HCT116 (cell line): Measurements from ENCODE around the gene OR8A1. TPM values are rescaled to one million over a fixed set of nuclear protein-coding genes. Genes with fewer than 3 reads are reported as not detected.

Source experiments
- ATAC-seq: fragments of 200-7000 bp; cut with Tn5 transposase; 2 replicates; pipeline ENCODE4 v1.9.1; 2020; ENCODE audit warnings: mild to moderate bottlenecking, moderate library complexity
- BruUV-seq: library from RNA; stranded (reverse); fragments of 400-500 nt; replicated peaks from 2 replicates; lab custom pipeline; 2021; lab: Mats Ljungman, UMichigan
- CTCF ChIA-PET: fragments of 300-600 bp; sonication (Branson Sonifier 250); formaldehyde crosslinking; loops from one replicate; lab custom pipeline; 2021; ENCODE audit warnings: antibody characterized with exemption; lab: Charles Lee
- POLR2A ChIA-PET: fragments of 300-600, 350-600 bp; sonication (Branson Sonifier 250); formaldehyde crosslinking; loops from one replicate; lab custom pipeline; 2021; ENCODE audit warnings: antibody characterized with exemption; lab: Charles Lee
- RAD21 ChIA-PET, 2 experiments: fragments of 300-600 bp; sonication (Branson Sonifier 250); formaldehyde crosslinking; loops; one replicate each; lab custom pipeline; 2023; ENCODE audit warnings: low total read pairs in 2 of 2; ENCODE audit not compliant: uncharacterized antibody in 2 of 2, unreplicated experiment in 2 of 2, low non-redundant PET in 1 of 2; lab: Charles Lee
- DNase-seq: peaks from one replicate; pipeline ENCODE4 v3.0.0-alpha.2; 2010; ENCODE audit warnings: low read depth, low spot score
- H2AFZ ChIP-seq: fragments of 200-600 bp; shearing (Covaris generic), sonication (generic); 2 replicates; pipeline ENCODE4 v1.6.1; 2017; ENCODE audit warnings: low read depth, mixed run types, mixed read lengths, antibody characterized with exemption, low read length; ENCODE audit not compliant: poor library complexity, severe bottlenecking
- H3K27ac ChIP-seq: 2 replicates; pipeline ENCODE4 v1.5.1; 2012; ENCODE audit warnings: low read depth, low read length
- H3K27me3 ChIP-seq: fragments of 200-600 bp; sonication (generic); 2 replicates; pipeline ENCODE4 v1.6.1; 2016; ENCODE audit warnings: mixed run types, low read length, mixed read lengths; ENCODE audit not compliant: insufficient read depth
- H3K36me3 ChIP-seq, 2 experiments: fragments of 200-500 bp in 1 of 2; fragments of 200-600 bp in 1 of 2; sonication (Bioruptor generic) in 1 of 2; sonication (generic) in 1 of 2; 2 replicates each; pipeline versions ENCODE4 v1.5.1 to v1.6.1; 2014 to 2016; ENCODE audit warnings: low read length in 2 of 2, inconsistent platforms in 1 of 2, mixed read lengths in 1 of 2, mixed run types in 1 of 2; ENCODE audit not compliant: insufficient read depth in 2 of 2, control insufficient read depth in 1 of 2
- H3K4me1 ChIP-seq, 2 experiments: fragments of 200-600 bp in 1 of 2; sonication (generic) in 1 of 2; 2 replicates each; pipeline versions ENCODE4 v1.5.1 to v1.6.1; 2012 to 2017; ENCODE audit warnings: low read length in 2 of 2, inconsistent platforms in 1 of 2, mild to moderate bottlenecking in 1 of 2, mixed read lengths in 1 of 2, mixed run types in 1 of 2, moderate library complexity in 1 of 2; ENCODE audit not compliant: insufficient read depth in 2 of 2, control insufficient read depth in 1 of 2
- H3K4me2 ChIP-seq: fragments of 200-600 bp; sonication (generic); 2 replicates; pipeline ENCODE4 v1.6.1; 2017; ENCODE audit warnings: mixed run types, low read length, mixed read lengths
- H3K4me3 ChIP-seq, 2 experiments: fragments of 200-600 bp in 1 of 2; sonication (generic) in 1 of 2; replicated peaks in 1 of 2; 2 replicates each; pipeline ENCODE4 v1.5.1; 2011 to 2016; ENCODE audit warnings: low read length in 2 of 2, control low read depth in 1 of 2, low read depth in 1 of 2, mild to moderate bottlenecking in 1 of 2, mixed read lengths in 1 of 2, mixed run types in 1 of 2
- H3K79me2 ChIP-seq: fragments of 200-600 bp; sonication (generic); 2 replicates; pipeline ENCODE4 v1.6.1; 2017; ENCODE audit warnings: mild to moderate bottlenecking, mixed run types, low read length, moderate library complexity, mixed read lengths; ENCODE audit not compliant: insufficient read depth
- H3K9ac ChIP-seq: fragments of 200-600 bp; sonication (generic); 2 replicates; pipeline ENCODE4 v1.6.1; 2016; ENCODE audit warnings: low read length, mixed read lengths
- H3K9me2 ChIP-seq: fragments of 200-600 bp; sonication (generic), shearing (Covaris generic); 2 replicates; pipeline ENCODE4 v1.6.1; 2017; ENCODE audit warnings: mixed run types, mild to moderate bottlenecking, moderate library complexity; ENCODE audit not compliant: insufficient read depth
- H3K9me3 ChIP-seq, 2 experiments: fragments of 200-500 bp in 1 of 2; fragments of 200-600 bp in 1 of 2; sonication (Bioruptor generic) in 1 of 2; sonication (generic) in 1 of 2; 2 replicates each; pipeline ENCODE4 v1.6.1; 2014 to 2017; ENCODE audit warnings: low read length in 2 of 2, mixed read lengths in 2 of 2, inconsistent platforms in 1 of 2, low read depth in 1 of 2, mild to moderate bottlenecking in 1 of 2, mixed run types in 1 of 2, moderate library complexity in 1 of 2; ENCODE audit not compliant: control insufficient read depth in 1 of 2, insufficient read depth in 1 of 2
- H4K20me1 ChIP-seq: fragments of 200-600 bp; sonication (generic), shearing (Covaris generic); 2 replicates; pipeline ENCODE4 v1.6.1; 2017; ENCODE audit warnings: mixed run types, mild to moderate bottlenecking, moderate library complexity; ENCODE audit not compliant: insufficient read depth
- ATF3 ChIP-seq: IDR thresholded peaks from 2 replicates; pipeline ENCODE4 v1.6.1; 2012
- CEBPB ChIP-seq: IDR thresholded peaks from 2 replicates; pipeline ENCODE4 v1.6.1; 2012; ENCODE audit warnings: low read depth
- CTCF ChIP-seq, 3 experiments: fragments of 200-600 bp in 1 of 3; sonication (generic) in 1 of 3; IDR thresholded peaks in 2 of 3; conservative IDR thresholded peaks in 1 of 3; 2 replicates each; pipeline ENCODE4 v1.5.1; 2012 to 2017; ENCODE audit warnings: low read depth in 2 of 3, low read length in 2 of 3, antibody characterized with exemption in 1 of 3, borderline replicate concordance in 1 of 3, control low read depth in 1 of 3, mild to moderate bottlenecking in 1 of 3, mixed read lengths in 1 of 3, mixed run types in 1 of 3, moderate library complexity in 1 of 3; ENCODE audit not compliant: insufficient read depth in 1 of 3
- ELF1 ChIP-seq: IDR thresholded peaks from 2 replicates; pipeline ENCODE4 v1.6.1; 2012; ENCODE audit warnings: low read depth, borderline replicate concordance
- EZH2 ChIP-seq: fragments of 200-600 bp; sonication (generic); IDR thresholded peaks from 2 replicates; pipeline ENCODE4 v1.6.1; 2017; ENCODE audit warnings: antibody characterized with exemption, mixed run types
- EZH2phosphoT487 ChIP-seq: fragments of 200-600 bp; IDR thresholded peaks from 2 replicates; pipeline ENCODE4 v1.6.1; 2018; ENCODE audit warnings: antibody characterized with exemption, borderline replicate concordance
- JUND ChIP-seq: IDR thresholded peaks from 2 replicates; pipeline ENCODE4 v1.6.1; 2012
- POLR2A ChIP-seq: IDR thresholded peaks from 2 replicates; pipeline ENCODE4 v1.7.0; 2011; ENCODE audit warnings: borderline replicate concordance; ENCODE audit not compliant: insufficient read depth, insufficient read length; ENCODE audit errors: extremely low read depth
- POLR2AphosphoS5 ChIP-seq: IDR thresholded peaks from 2 replicates; pipeline ENCODE4 v1.6.1; 2011; ENCODE audit warnings: mild to moderate bottlenecking, low read depth, low read length, moderate library complexity
- RAD21 ChIP-seq: IDR thresholded peaks from 2 replicates; pipeline ENCODE4 v1.6.1; 2012; ENCODE audit warnings: low read depth, mild to moderate bottlenecking
- SP1 ChIP-seq: IDR thresholded peaks from 2 replicates; pipeline ENCODE4 v1.6.1; 2012; ENCODE audit warnings: low read depth
- SRF ChIP-seq: IDR thresholded peaks from 2 replicates; pipeline ENCODE4 v1.6.1; 2012; ENCODE audit warnings: low read depth
- TCF7L2 ChIP-seq: IDR thresholded peaks from 2 replicates; pipeline ENCODE4 v1.7.0; 2011; ENCODE audit warnings: borderline replicate concordance, inconsistent platforms; ENCODE audit not compliant: insufficient read depth, insufficient read length; ENCODE audit errors: extremely low read depth
- intact Hi-C: fragments of 100-400 bp; cut with micrococcal nuclease; formaldehyde crosslinking; loops from 2 replicates; pipeline ENCODE4 v1.10.0; 2022
- total RNA-seq: library from RNA; stranded (reverse); gene quantifications from one replicate; pipeline ENCODE4 v1.2.1, GENCODE V29; 2021; ENCODE audit not compliant: unreplicated experiment

OR8A1 gene
- total RNA-seq, 1 experiment from 2014 or later: not detected

- no peak overlapping the region for H3K4me2 ChIP-seq
- TF ChIP-seq JUND (no peak), POLR2A (no peak), ELF1 (no peak), SP1 (no peak), EZH2 (no peak), RAD21 (no peak), TCF7L2 (no peak), EZH2phosphoT487 (no peak), ATF3 (no peak), POLR2AphosphoS5 (no peak), CTCF (IDR thresholded peaks at IDR 0.05 in 2 of 3, conservative IDR thresholded peaks at IDR 0.05 in 1 of 3; ENCODE audit: borderline replicate concordance in 1 of 3, insufficient read depth in 1 of 3, low read depth in 2 of 3, low read length in 2 of 3) (no peak), CEBPB (no peak), SRF (no peak)
- TF ChIP-seq, all 23 proteins: peak for 0
- Histone ChIP-seq H3K9me2 (no peaks in the 10 kb centered on the region), H3K27ac (no peak overlapping the region), H3K36me3 (no peaks in the 10 kb centered on the region), H3K9me3 (no peaks in the 10 kb centered on the region), H3K79me2 (no peaks in the 10 kb centered on the region), H3K27me3 (peaks cover 9% of the 10 kb centered on the region; the same call in 1 of the 2 replicates), H3K9ac (no peak overlapping the region), H2AFZ (no peak overlapping the region), H4K20me1 (no peaks in the 10 kb centered on the region), H3K4me3 (no peak overlapping the region), H3K4me1 (no peaks in the 10 kb centered on the region)
- ATAC-seq (no peak), DNase-seq (no peak)
- CTCF ChIA-PET: no interaction called here
- intact Hi-C loops: no loop called here
- RAD21 ChIA-PET: no interaction called here
- BruUV-seq: no TSS peak
- POLR2A ChIA-PET: no interaction called here
Observed at GRCh38 chr11:124605719-124606118, 35.9 kb downstream of the OR8A1 start.
